Keratinocyte (primary cell): ENCODE results near the gene ACTR3.

ENCODE experiments used
- CTCF ChIP-seq, 3 experiments: IDR thresholded peaks in 1 of 3; conservative IDR thresholded peaks in 1 of 3; optimal IDR thresholded peaks in 1 of 3; 2 replicates in 2 of 3; 3 replicates in 1 of 3; pipeline versions ENCODE3 to v1.5.1; 2011; ENCODE audit warnings: low read length in 3 of 3, mild to moderate bottlenecking in 3 of 3, moderate library complexity in 2 of 3, control low read depth in 1 of 3, inconsistent platforms in 1 of 3; ENCODE audit not compliant: insufficient read depth in 2 of 3; ENCODE audit errors: extremely low read depth in 1 of 3
- EZH2 ChIP-seq: IDR thresholded peaks from one replicate; pipeline ENCODE4 v1.6.1; 2012; ENCODE audit warnings: inconsistent platforms, mild to moderate bottlenecking, low read length, moderate library complexity

- no peak for TF ChIP-seq CTCF (optimal IDR thresholded peaks at IDR 0.05 in 1 of 3, IDR thresholded peaks at IDR 0.05 in 1 of 3, conservative IDR thresholded peaks at IDR 0.05 in 1 of 3; ENCODE audit: extremely low read depth in 1 of 3, insufficient read depth in 2 of 3, low read length in 3 of 3)
- no peak for TF ChIP-seq EZH2
These were observed 22.3 kb upstream of the ACTR3 start for GRCh38 chr2:113867571-113867970.
